Measurements from ENCODE around the gene SMDT1.
A peak's percentile ranks its signal among the peaks of the same experiment; 100 is the strongest.

Gene SMDT1

GRCh38 chr22:42079319-42080251, at the start of gene SMDT1:
Gene SMDT1 (plus strand): TSS chr22:42079700. CDS start chr22:42079769, 69 bp downstream.
- Histone ChIP-seq H3K36me3 (ENCODE audit: control insufficient read depth in 5 of 5, insufficient read depth in 5 of 5, low read length in 5 of 5) (peaks cover 0 to 42% (median 26%) of the 10 kb centered on the region in 5 donors), H3K9me3 (ENCODE audit: control insufficient read depth in 5 of 5, low read length in 5 of 5) (no peaks in the 10 kb centered on the region), H3K4me1 (ENCODE audit: control insufficient read depth in 5 of 5, insufficient read depth in 5 of 5, low read length in 5 of 5) (peaks cover 9 to 41% (median 38%) of the 10 kb centered on the region in 5 donors), H3K27me3 (ENCODE audit: control insufficient read depth in 5 of 5, insufficient read depth in 4 of 5, low read length in 5 of 5) (no peaks in the 10 kb centered on the region), H3K9ac (ENCODE audit: low read length in 5 of 5) (peak within 1 kb of the TSS; percentile 81 to 97 (median 93)), H3K27ac (ENCODE audit: low read depth, low read length) (peak within 1 kb of the TSS; percentile 99), H3K4me3 (ENCODE audit: low read depth in 1 of 5, low read length in 5 of 5) (peak within 1 kb of the TSS; percentile 84 to 94 (median 89))

GRCh38 chr22:42033263-42034181, 46.0 kb upstream of the SMDT1 start:
- no peak overlapping the region for H3K9ac ChIP-seq (ENCODE audit: low read length in 5 of 5)
- peak overlapping the region in 1 of 5 donors; percentile 5 for H3K4me3 ChIP-seq (ENCODE audit: low read depth in 1 of 5, low read length in 5 of 5)
- H3K9me3 ChIP-seq (ENCODE audit: control insufficient read depth in 5 of 5, low read length in 5 of 5): peaks cover 0 to 7% (median 6%) of the 10 kb centered on the region in 5 donors
- H3K36me3 ChIP-seq (ENCODE audit: control insufficient read depth in 5 of 5, insufficient read depth in 5 of 5, low read length in 5 of 5): no peaks in the 10 kb centered on the region
- H3K27ac ChIP-seq (ENCODE audit: low read depth, low read length): no peak overlapping the region
- no peaks in the 10 kb centered on the region for H3K27me3 ChIP-seq (ENCODE audit: control insufficient read depth in 5 of 5, insufficient read depth in 4 of 5, low read length in 5 of 5)
- H3K4me1 ChIP-seq (ENCODE audit: control insufficient read depth in 5 of 5, insufficient read depth in 5 of 5, low read length in 5 of 5): peaks cover 0 to 11% (median 5%) of the 10 kb centered on the region in 5 donors

- no peak overlapping the region for H3K27ac ChIP-seq (ENCODE audit: low read depth, low read length)
- no peaks in the 10 kb centered on the region for H3K27me3 ChIP-seq (ENCODE audit: control insufficient read depth in 5 of 5, insufficient read depth in 4 of 5, low read length in 5 of 5)
- H3K36me3 ChIP-seq (ENCODE audit: control insufficient read depth in 5 of 5, insufficient read depth in 5 of 5, low read length in 5 of 5): no peaks in the 10 kb centered on the region
- peaks cover 0 to 11% (median 5%) of the 10 kb centered on the region in 5 donors for H3K4me1 ChIP-seq (ENCODE audit: control insufficient read depth in 5 of 5, insufficient read depth in 5 of 5, low read length in 5 of 5)
- H3K4me3 ChIP-seq (ENCODE audit: low read depth in 1 of 5, low read length in 5 of 5): no peak overlapping the region
- H3K9me3 ChIP-seq (ENCODE audit: control insufficient read depth in 5 of 5, low read length in 5 of 5): peaks cover 0 to 7% (median 6%) of the 10 kb centered on the region in 5 donors
- no peak overlapping the region for H3K9ac ChIP-seq (ENCODE audit: low read length in 5 of 5)
These were observed 44.2 kb upstream of the SMDT1 start for GRCh38 chr22:42035256-42035655.

GRCh38 chr22:42039271-42039670, 40.2 kb upstream of the SMDT1 start:
- Histone ChIP-seq H3K4me3 (ENCODE audit: low read depth in 1 of 5, low read length in 5 of 5) (no peak overlapping the region), H3K27ac (ENCODE audit: low read depth, low read length) (no peak overlapping the region), H3K9ac (ENCODE audit: low read length in 5 of 5) (no peak overlapping the region), H3K9me3 (ENCODE audit: control insufficient read depth in 5 of 5, low read length in 5 of 5) (peaks cover 0 to 8% (median 4%) of the 10 kb centered on the region in 5 donors), H3K27me3 (ENCODE audit: control insufficient read depth in 5 of 5, insufficient read depth in 4 of 5, low read length in 5 of 5) (no peaks in the 10 kb centered on the region), H3K4me1 (ENCODE audit: control insufficient read depth in 5 of 5, insufficient read depth in 5 of 5, low read length in 5 of 5) (no peaks in the 10 kb centered on the region), H3K36me3 (ENCODE audit: control insufficient read depth in 5 of 5, insufficient read depth in 5 of 5, low read length in 5 of 5) (peaks cover 0 to 5% (median 3%) of the 10 kb centered on the region in 5 donors)

- H3K36me3 ChIP-seq (ENCODE audit: control insufficient read depth in 5 of 5, insufficient read depth in 5 of 5, low read length in 5 of 5): peaks cover 0 to 5% (median 3%) of the 10 kb centered on the region in 5 donors
These were observed 37.7 kb upstream of the SMDT1 start for GRCh38 chr22:42041784-42042183.

GRCh38 chr22:42050641-42051180, 28.8 kb upstream of the SMDT1 start:
- Histone ChIP-seq H3K4me3 (ENCODE audit: low read depth in 1 of 5, low read length in 5 of 5) (no peak overlapping the region), H3K9ac (ENCODE audit: low read length in 5 of 5) (no peak overlapping the region), H3K27me3 (ENCODE audit: control insufficient read depth in 5 of 5, insufficient read depth in 4 of 5, low read length in 5 of 5) (no peaks in the 10 kb centered on the region), H3K27ac (ENCODE audit: low read depth, low read length) (no peak overlapping the region), H3K9me3 (ENCODE audit: control insufficient read depth in 5 of 5, low read length in 5 of 5) (no peaks in the 10 kb centered on the region), H3K36me3 (ENCODE audit: control insufficient read depth in 5 of 5, insufficient read depth in 5 of 5, low read length in 5 of 5) (no peaks in the 10 kb centered on the region), H3K4me1 (ENCODE audit: control insufficient read depth in 5 of 5, insufficient read depth in 5 of 5, low read length in 5 of 5) (no peaks in the 10 kb centered on the region)

More at GRCh38 chr22:42041784-42042183, 37.7 kb upstream of the SMDT1 start:
- Histone ChIP-seq H3K27me3 (ENCODE audit: control insufficient read depth in 5 of 5, insufficient read depth in 4 of 5, low read length in 5 of 5) (no peaks in the 10 kb centered on the region), H3K9ac (ENCODE audit: low read length in 5 of 5) (no peak overlapping the region), H3K4me3 (ENCODE audit: low read depth in 1 of 5, low read length in 5 of 5) (no peak overlapping the region), H3K4me1 (ENCODE audit: control insufficient read depth in 5 of 5, insufficient read depth in 5 of 5, low read length in 5 of 5) (no peaks in the 10 kb centered on the region), H3K27ac (ENCODE audit: low read depth, low read length) (no peak overlapping the region), H3K9me3 (ENCODE audit: control insufficient read depth in 5 of 5, low read length in 5 of 5) (peaks cover 0 to 8% (median 4%) of the 10 kb centered on the region in 5 donors)

- H3K4me1 ChIP-seq (ENCODE audit: control insufficient read depth in 5 of 5, insufficient read depth in 5 of 5, low read length in 5 of 5): no peaks in the 10 kb centered on the region
- H3K27me3 ChIP-seq (ENCODE audit: control insufficient read depth in 5 of 5, insufficient read depth in 4 of 5, low read length in 5 of 5): no peaks in the 10 kb centered on the region
- H3K36me3 ChIP-seq (ENCODE audit: control insufficient read depth in 5 of 5, insufficient read depth in 5 of 5, low read length in 5 of 5): no peaks in the 10 kb centered on the region
- H3K4me3 ChIP-seq (ENCODE audit: low read depth in 1 of 5, low read length in 5 of 5): no peak overlapping the region
- peaks cover 0 to 9% (median 5%) of the 10 kb centered on the region in 5 donors for H3K9me3 ChIP-seq (ENCODE audit: control insufficient read depth in 5 of 5, low read length in 5 of 5)
- no peak overlapping the region for H3K27ac ChIP-seq (ENCODE audit: low read depth, low read length)
- no peak overlapping the region for H3K9ac ChIP-seq (ENCODE audit: low read length in 5 of 5)
These were observed 26.7 kb upstream of the SMDT1 start for GRCh38 chr22:42052765-42053164.

GRCh38 chr22:42056757-42057511, 22.6 kb upstream of the SMDT1 start:
- no peak overlapping the region for H3K4me3 ChIP-seq (ENCODE audit: low read depth in 1 of 5, low read length in 5 of 5)
- H3K9me3 ChIP-seq (ENCODE audit: control insufficient read depth in 5 of 5, low read length in 5 of 5): peaks cover 0 to 9% (median 5%) of the 10 kb centered on the region in 5 donors
- H3K27me3 ChIP-seq (ENCODE audit: control insufficient read depth in 5 of 5, insufficient read depth in 4 of 5, low read length in 5 of 5): no peaks in the 10 kb centered on the region
- H3K9ac ChIP-seq (ENCODE audit: low read length in 5 of 5): no peak overlapping the region
- H3K36me3 ChIP-seq (ENCODE audit: control insufficient read depth in 5 of 5, insufficient read depth in 5 of 5, low read length in 5 of 5): peaks cover 0 to 37% (median 30%) of the 10 kb centered on the region in 5 donors
- H3K27ac ChIP-seq (ENCODE audit: low read depth, low read length): no peak overlapping the region
- H3K4me1 ChIP-seq (ENCODE audit: control insufficient read depth in 5 of 5, insufficient read depth in 5 of 5, low read length in 5 of 5): no peaks in the 10 kb centered on the region

GRCh38 chr22:42060489-42060888, 19.0 kb upstream of the SMDT1 start:
- Histone ChIP-seq H3K36me3 (ENCODE audit: control insufficient read depth in 5 of 5, insufficient read depth in 5 of 5, low read length in 5 of 5) (peaks cover 0 to 57% (median 46%) of the 10 kb centered on the region in 5 donors), H3K9ac (ENCODE audit: low read length in 5 of 5) (no peak overlapping the region), H3K4me1 (ENCODE audit: control insufficient read depth in 5 of 5, insufficient read depth in 5 of 5, low read length in 5 of 5) (no peaks in the 10 kb centered on the region), H3K27ac (ENCODE audit: low read depth, low read length) (no peak overlapping the region), H3K27me3 (ENCODE audit: control insufficient read depth in 5 of 5, insufficient read depth in 4 of 5, low read length in 5 of 5) (no peaks in the 10 kb centered on the region), H3K4me3 (ENCODE audit: low read depth in 1 of 5, low read length in 5 of 5) (no peak overlapping the region), H3K9me3 (ENCODE audit: control insufficient read depth in 5 of 5, low read length in 5 of 5) (peaks cover 0 to 9% (median 5%) of the 10 kb centered on the region in 5 donors)

Data from subcutaneous abdominal adipose tissue (tissue), 5 donors.